PFSK-1 (cell line): ENCODE results near the gene DNAH6.

Experiments
- REST ChIP-seq, 2 experiments: IDR thresholded peaks; 2 replicates each; pipeline versions ENCODE4 v1.6.1 to v1.8.0; 2011 to 2012; ENCODE audit warnings: low read depth in 2 of 2, low read length in 2 of 2, control low read depth in 1 of 2, inconsistent platforms in 1 of 2, mild to moderate bottlenecking in 1 of 2, moderate library complexity in 1 of 2; ENCODE audit not compliant: insufficient read depth in 1 of 2
- SIN3A ChIP-seq: IDR thresholded peaks from 2 replicates; pipeline ENCODE4 v1.6.1; 2012; ENCODE audit warnings: mild to moderate bottlenecking, low read length, moderate library complexity, borderline replicate concordance; ENCODE audit not compliant: insufficient read depth
- TAF1 ChIP-seq: IDR thresholded peaks from 2 replicates; pipeline ENCODE4 v1.6.1; 2012; ENCODE audit warnings: low read length, control low read depth, borderline replicate concordance; ENCODE audit not compliant: insufficient read depth

DNA sequence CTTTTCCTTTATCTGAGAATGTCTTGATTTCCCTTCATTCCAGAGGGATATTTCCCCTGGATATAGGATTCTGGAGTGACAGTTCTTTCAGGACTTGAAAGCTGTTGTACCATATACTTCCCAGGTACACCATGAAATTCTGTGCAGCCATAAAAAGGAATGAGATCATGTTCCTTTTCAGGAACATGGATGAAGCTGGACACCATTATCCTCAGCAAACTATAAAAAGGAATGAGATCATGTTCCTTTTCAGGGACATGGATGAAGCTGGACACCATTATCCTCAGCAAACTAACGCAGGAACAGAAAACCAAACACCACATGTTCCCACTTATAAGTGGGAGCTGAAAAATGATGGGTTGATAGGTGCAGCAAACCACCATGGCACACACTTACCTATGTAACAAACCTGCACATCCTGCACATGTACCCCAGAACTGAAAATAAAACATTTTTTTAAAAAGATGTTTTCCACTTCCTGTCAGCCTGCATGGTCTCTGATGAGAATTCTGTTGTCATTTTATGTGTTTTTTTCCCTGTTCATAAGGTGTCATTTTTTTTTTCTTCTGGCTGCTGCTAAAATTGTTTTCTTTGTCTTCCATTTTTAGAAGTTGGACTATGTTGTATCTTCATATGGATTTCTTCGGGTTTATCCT lies 133.3 kb downstream of the DNAH6 start:
- TF ChIP-seq SIN3A (no peak), REST (IDR thresholded peaks at IDR 0.05; ENCODE audit: insufficient read depth in 1 of 2, low read depth in 2 of 2, low read length in 2 of 2) (no peak), TAF1 (no peak)
